KMS-11 (cell line): ENCODE results near the gene TMEM200A.

Source experiments
- H2AFZ ChIP-seq: fragments of 200-600 bp; sonication (generic); 2 replicates; pipeline ENCODE4 v1.6.1; 2016; ENCODE audit warnings: antibody characterized with exemption, mixed run types, low read depth
- H3K27ac ChIP-seq: fragments of 200-600 bp; sonication (generic); 2 replicates; pipeline ENCODE4 v1.6.1; 2016; ENCODE audit warnings: mild to moderate bottlenecking, mixed run types
- H3K27me3 ChIP-seq: fragments of 200-600 bp; sonication (generic); 2 replicates; pipeline ENCODE4 v1.6.1; 2017; ENCODE audit warnings: mild to moderate bottlenecking, low read depth, mixed run types, moderate library complexity; ENCODE audit not compliant: insufficient read depth
- H3K36me3 ChIP-seq: fragments of 200-600 bp; sonication (generic); 2 replicates; pipeline ENCODE4 v1.6.1; 2017; ENCODE audit warnings: mild to moderate bottlenecking, mixed run types; ENCODE audit not compliant: insufficient read depth
- H3K4me1 ChIP-seq: fragments of 200-600 bp; sonication (generic); 2 replicates; pipeline ENCODE4 v1.6.1; 2016; ENCODE audit warnings: mild to moderate bottlenecking, low read depth, mixed run types; ENCODE audit not compliant: poor library complexity, severe bottlenecking
- H3K4me2 ChIP-seq: fragments of 200-600 bp; sonication (generic); 2 replicates; pipeline ENCODE4 v1.7.0; 2016; ENCODE audit warnings: mild to moderate bottlenecking, mixed run types
- H3K4me3 ChIP-seq: fragments of 200-600 bp; sonication (generic); IDR thresholded peaks from 2 replicates; pipeline ENCODE4 v1.6.1; 2017; ENCODE audit warnings: low read depth, low read length, mixed read lengths; ENCODE audit not compliant: insufficient read depth
- H3K79me2 ChIP-seq: fragments of 200-600 bp; sonication (generic); 2 replicates; pipeline ENCODE4 v1.6.1; 2016; ENCODE audit warnings: low read depth, mixed run types; ENCODE audit not compliant: insufficient read depth
- H3K9ac ChIP-seq: fragments of 200-600 bp; sonication (generic); 2 replicates; pipeline ENCODE4 v1.6.1; 2016; ENCODE audit warnings: mild to moderate bottlenecking, mixed run types
- H4K20me1 ChIP-seq: fragments of 200-600 bp; sonication (generic); 2 replicates; pipeline ENCODE4 v1.6.1; 2016; ENCODE audit warnings: mild to moderate bottlenecking, mixed run types; ENCODE audit not compliant: insufficient read depth
- CTCF ChIP-seq: fragments of 200-600 bp; sonication (generic); conservative IDR thresholded peaks from 2 replicates; pipeline ENCODE4 v1.6.1; 2017; ENCODE audit warnings: low read depth, mild to moderate bottlenecking, antibody characterized with exemption, low read length, moderate library complexity, mixed read lengths

Gene TMEM200A

GRCh38 chr6:130437961-130438360 lies 72.1 kb downstream of the TMEM200A start:
- Histone ChIP-seq H3K27me3 (no peaks in the 10 kb centered on the region), H3K79me2 (no peaks in the 10 kb centered on the region), H3K4me3 (no peak overlapping the region), H3K4me1 (no peaks in the 10 kb centered on the region), H3K9ac (no peak overlapping the region), H3K36me3 (no peaks in the 10 kb centered on the region), H3K4me2 (no peak overlapping the region), H2AFZ (no peak overlapping the region), H3K27ac (no peak overlapping the region), H4K20me1 (no peaks in the 10 kb centered on the region)
- no peak for TF ChIP-seq CTCF

GRCh38 chr6:130447374-130447773 lies 81.6 kb downstream of the TMEM200A start:
- Histone ChIP-seq H3K9ac (no peak overlapping the region), H2AFZ (no peak overlapping the region), H3K4me3 (no peak overlapping the region), H3K27me3 (no peaks in the 10 kb centered on the region), H3K27ac (no peak overlapping the region), H3K36me3 (no peaks in the 10 kb centered on the region), H3K4me1 (no peaks in the 10 kb centered on the region), H3K4me2 (no peak overlapping the region), H3K79me2 (no peaks in the 10 kb centered on the region), H4K20me1 (no peaks in the 10 kb centered on the region)
- no peak for TF ChIP-seq CTCF

GRCh38 chr6:130452336-130452735 lies 86.5 kb downstream of the TMEM200A start:
- no peak overlapping the region for H2AFZ ChIP-seq

GRCh38 chr6:130453230-130453629 lies 87.4 kb downstream of the TMEM200A start:
- TF ChIP-seq CTCF: no peak
- H3K27me3 ChIP-seq: no peaks in the 10 kb centered on the region
- no peak overlapping the region for H3K4me2 ChIP-seq

More at GRCh38 chr6:130452336-130452735, 86.5 kb downstream of the TMEM200A start:
- H3K4me2 ChIP-seq: no peak overlapping the region
- no peak for TF ChIP-seq CTCF
- no peaks in the 10 kb centered on the region for H3K79me2 ChIP-seq
- H3K4me3 ChIP-seq: no peak overlapping the region
- H3K9ac ChIP-seq: no peak overlapping the region
- no peaks in the 10 kb centered on the region for H4K20me1 ChIP-seq
- no peaks in the 10 kb centered on the region for H3K27me3 ChIP-seq
- H3K4me1 ChIP-seq: no peaks in the 10 kb centered on the region
- no peaks in the 10 kb centered on the region for H3K36me3 ChIP-seq
- no peak overlapping the region for H3K27ac ChIP-seq

More at GRCh38 chr6:130453230-130453629, 87.4 kb downstream of the TMEM200A start:
- H3K36me3 ChIP-seq: no peaks in the 10 kb centered on the region
- H2AFZ ChIP-seq: no peak overlapping the region
- no peaks in the 10 kb centered on the region for H4K20me1 ChIP-seq
- H3K9ac ChIP-seq: no peak overlapping the region
- no peak overlapping the region for H3K4me3 ChIP-seq
- H3K4me1 ChIP-seq: no peaks in the 10 kb centered on the region
- no peaks in the 10 kb centered on the region for H3K79me2 ChIP-seq
- H3K27ac ChIP-seq: no peak overlapping the region
